Dedifferentiated amniotic fluid mesenchymal stem cell (primary cell): ENCODE measurements around the gene BCKDK.
"Not testable (repeated sequence)": the region's sequence is repeated elsewhere in the genome, so short reads cannot be mapped to it uniquely, and the experiment has no call there.

Experiments
- DNase-seq: peaks from one replicate; pipeline ENCODE4 v3.0.0-alpha.2; 2016; ENCODE audit errors: extremely low spot score

Gene BCKDK

DNA sequence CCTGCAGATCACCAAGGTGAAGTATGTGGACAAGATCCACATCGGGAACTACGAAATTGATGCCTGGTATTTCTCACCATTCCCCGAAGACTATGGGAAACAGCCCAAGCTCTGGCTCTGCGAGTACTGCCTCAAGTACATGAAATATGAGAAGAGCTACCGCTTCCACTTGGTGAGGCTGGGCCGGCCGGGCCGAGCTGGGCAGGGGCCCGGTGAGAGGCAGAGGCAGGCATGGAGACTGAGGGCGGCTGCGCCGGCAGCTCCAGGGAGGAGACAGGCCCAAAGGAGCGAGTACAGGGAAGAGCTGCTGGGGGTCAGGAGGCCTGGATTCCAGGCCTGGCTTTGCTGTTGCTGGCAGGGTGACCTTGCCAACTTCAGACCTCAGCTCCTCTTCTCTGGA is 19.0 kb downstream of the BCKDK start:
- no peak for DNase-seq

GRCh38 chr16:31128711-31129567 is 20.8 kb downstream of the BCKDK start:
- no peak for DNase-seq

- DNase-seq, result no peak
These were observed 21.6 kb downstream of the BCKDK start for GRCh38 chr16:31129568-31130335.

DNA sequence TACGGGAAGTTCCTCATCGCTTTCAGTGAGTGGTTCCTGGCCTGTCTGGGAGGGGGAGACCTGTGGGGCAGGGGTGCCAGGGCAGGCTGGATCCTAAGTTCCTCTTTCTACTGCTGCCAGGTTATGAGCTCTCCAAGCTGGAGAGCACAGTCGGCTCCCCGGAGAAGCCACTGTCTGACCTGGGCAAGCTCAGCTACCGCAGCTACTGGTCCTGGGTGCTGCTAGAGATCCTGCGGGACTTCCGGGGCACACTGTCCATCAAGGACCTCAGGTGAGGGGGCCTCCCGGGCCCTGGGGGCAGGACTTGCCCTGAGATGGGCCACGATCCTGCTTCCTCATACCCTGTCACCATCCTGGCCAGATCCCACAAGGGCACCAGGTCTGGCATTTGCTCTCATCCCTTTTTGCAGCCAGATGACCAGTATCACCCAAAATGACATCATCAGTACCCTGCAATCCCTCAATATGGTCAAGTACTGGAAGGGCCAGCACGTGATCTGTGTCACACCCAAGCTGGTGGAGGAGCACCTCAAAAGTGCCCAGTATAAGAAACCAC is 22.2 kb downstream of the BCKDK start:
- no peak for DNase-seq

- DNase-seq, result no peak
These were observed 22.7 kb downstream of the BCKDK start for GRCh38 chr16:31130899-31131298.

DNA sequence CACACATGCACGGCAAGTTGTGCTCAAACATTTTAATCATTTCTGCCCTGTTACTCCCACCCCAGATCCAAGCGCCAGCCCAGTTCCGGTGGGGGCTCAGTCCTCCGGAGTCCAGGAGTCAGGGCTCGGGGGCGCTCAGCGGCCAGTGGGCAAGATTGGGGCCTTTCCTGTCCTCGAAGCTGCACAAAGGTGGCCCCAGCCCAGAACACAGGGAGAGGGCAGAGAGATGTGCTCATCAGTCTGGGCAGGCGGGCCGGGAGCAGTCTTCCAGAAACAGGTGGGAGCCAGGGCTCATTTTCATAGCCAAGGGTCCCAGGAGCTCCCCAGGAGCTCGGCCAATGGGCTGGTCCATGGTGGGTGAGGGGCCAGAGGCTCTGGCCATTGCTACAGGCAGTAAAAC is 23.2 kb downstream of the BCKDK start:
- no peak for DNase-seq

DNA sequence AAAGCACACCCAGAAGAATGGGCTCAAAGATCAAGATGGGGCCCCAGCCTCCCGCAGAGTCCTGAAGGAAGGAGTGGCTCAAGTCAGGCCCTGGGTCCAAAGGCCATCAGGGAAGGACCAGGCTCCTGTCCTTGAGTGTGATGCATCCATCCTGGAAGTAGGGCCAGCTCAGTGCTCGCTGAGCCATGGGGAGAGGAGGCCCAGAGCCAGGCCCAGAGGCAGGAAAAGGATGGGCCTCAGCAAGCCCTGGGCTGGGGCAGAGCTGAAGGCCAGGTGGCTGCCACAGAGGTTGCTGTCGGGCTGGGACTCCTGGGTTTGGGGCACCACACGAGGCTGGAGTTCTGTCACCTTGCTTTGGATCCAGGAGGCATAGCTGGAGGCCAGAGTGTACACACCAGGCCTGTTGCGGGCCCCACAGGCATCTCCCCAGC is 23.7 kb downstream of the BCKDK start:
- no peak for DNase-seq

GRCh38 chr16:31132303-31132979 is 24.3 kb downstream of the BCKDK start:
- no peak for DNase-seq

GRCh38 chr16:31133046-31133501 is 24.9 kb downstream of the BCKDK start:
- no peak for DNase-seq

GRCh38 chr16:31134091-31134571 is 25.9 kb downstream of the BCKDK start:
- no peak for DNase-seq

DNA sequence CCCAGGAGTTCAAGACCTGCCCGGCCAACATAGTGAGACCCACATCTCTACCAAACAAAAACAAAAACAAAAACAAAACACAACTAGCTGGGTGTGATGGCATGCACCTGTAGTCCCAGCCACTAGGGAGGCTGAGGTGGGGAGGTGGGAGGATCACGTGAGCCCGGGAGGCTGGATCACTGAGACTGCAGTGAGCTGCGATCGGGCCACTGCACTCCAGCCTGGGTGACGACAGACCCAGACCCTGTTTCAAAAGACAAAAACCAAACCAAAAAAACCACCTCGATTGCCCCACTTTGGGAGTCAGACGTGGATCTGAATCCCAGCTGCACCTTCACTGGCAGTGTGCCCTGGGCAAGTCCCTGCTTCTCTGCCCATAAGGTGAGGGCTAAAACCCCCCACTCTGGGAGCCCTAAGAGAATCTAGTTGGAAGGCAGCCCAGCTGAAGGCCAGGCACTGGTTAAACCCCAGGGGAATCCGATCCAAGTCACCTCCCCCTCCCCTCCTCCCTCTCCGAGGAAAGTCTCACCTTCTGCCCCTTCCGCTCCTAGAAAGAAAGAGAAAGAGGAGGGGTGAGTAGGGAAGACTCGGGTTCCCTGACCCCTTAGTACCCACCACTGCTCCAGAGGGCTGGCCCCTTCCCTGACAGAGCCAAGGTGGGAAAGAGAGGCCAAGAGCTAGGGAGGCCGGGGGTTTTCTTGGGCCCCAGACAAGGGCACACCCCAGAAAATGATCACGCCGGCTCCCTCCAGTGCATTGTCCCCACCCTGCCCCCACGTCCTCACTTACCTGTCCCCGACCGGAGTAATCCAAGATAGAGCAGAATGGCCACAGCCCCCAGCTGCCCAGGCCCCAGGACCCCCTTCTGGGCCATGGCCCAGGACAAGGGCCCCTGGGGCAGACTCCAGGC is 26.7 kb downstream of the BCKDK start:
- no peak for DNase-seq

DNA sequence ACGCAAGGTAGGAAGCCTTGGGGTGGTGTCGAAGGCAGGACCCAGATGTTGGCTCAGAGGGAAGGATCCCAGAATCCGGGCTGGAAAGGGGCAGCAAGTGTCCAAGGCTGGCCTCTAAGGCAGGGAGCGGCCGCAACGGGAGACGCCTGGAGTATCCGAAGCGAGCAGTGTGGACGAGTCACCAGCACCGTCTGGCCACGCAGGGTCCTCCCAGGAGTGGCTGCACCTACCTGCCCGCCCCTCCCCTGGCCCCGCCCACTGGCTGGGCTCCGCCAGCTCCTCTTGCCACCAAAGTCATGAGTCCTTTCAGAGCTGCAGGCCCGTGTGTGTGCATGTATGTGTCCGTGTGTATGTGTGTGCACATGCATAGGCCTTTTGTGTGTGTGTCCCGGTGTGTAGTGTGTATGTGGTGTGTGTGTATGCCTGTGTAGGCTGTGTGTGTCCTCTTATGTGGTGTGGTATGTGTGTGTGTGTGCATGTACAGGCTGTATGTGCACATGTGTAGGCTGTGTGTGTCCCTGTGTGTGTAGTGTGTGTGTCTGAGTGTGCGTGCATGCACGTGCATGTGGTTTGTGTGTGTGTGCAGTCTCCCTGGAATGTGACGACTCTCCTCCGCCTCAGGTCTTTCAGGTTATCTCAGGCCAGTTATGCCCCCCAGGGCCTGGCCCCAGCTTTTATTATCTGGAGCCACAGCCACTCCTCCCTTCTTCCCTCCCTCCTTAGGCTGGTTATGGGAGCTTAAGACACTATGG is 27.5 kb downstream of the BCKDK start, which contains the start of gene PRSS8:
PRSS8 (minus strand) TSS at position 193 of the 752 bp plus-strand sequence. CDS start 229 bp downstream, outside the sequence.
- DNase-seq, result no peak

- no peak for DNase-seq
These were observed 28.1 kb downstream of the BCKDK start for GRCh38 chr16:31136287-31136662.

DNA sequence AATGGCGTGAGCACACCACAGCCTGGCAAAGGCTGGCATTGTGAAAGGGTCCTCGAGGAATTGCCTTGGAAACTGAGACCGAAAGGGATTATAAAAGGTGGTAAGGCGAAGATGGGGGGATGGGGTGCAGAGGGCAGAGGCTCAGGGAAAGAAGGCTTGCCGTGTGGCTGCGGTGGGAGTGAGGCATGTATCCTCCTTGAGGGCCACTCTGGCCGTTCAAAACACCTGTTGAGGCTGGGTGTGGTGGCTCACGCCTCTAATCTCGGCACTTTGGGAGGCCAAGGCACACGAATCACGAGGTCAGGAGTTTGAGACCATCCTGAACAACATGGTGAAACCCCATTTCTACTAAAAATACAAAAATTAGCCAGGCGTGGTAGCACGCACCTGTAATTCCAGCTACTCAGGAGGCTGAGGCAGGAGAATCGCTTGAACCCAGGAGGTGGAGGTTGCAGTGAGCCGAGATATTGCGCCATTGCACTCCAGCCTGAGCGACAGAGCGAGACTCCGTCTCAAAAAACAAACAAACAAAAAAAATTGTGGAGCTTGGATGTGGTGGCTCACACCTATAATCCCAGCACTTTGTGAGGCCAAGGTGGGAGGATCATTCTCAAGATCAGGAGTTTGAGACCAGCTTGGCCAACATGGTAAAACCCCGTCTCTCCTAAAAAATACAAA is 28.8 kb downstream of the BCKDK start:
- DNase-seq, result not testable (repeated sequence)

DNA sequence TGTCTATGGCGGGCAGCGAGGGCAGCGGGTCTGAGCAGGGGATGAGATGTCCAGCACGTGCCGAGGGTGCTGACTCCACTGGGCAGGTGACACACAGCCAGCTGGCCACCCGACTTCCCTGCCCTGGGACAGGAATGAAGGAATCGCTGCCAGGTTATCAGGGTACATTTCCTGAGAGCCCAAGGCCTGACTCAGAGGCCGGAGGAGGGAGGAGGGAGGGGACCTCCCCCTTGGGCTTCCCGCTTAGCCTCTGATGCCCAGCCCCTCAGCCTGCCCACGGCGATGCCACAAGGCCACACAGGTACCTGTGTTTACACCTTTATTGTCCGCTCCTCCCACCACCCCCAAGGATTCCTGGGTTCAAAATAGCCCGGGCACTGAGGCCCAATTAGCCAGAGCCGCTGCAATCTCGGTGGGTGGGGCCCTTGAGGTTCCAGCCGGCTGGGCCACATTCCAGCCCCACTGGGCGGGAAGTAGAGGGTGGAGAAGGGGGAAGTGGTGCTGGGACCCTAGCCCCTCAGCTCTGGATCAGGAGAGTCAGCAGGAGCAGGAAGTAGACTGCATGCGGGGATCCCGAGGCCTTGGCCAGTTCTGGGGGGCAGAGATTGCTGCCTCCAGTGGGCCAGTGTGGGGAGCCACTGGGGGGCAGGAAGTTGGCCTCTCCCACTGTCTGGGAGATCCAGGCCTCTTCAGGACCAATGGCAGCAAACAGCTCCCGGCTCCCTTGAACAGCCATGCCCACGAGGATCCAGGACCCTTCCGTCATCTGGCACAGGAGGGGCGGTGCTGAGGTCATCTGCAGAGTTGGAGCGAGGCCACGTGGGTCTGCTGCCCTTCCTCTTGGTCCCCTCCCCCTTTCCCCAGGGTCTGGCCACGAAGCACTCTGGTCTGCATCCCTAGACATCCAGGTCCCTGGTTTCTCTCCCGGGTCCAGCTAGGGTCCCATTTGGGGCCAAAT is 30.7 kb downstream of the BCKDK start:
- no peak for DNase-seq

DNA sequence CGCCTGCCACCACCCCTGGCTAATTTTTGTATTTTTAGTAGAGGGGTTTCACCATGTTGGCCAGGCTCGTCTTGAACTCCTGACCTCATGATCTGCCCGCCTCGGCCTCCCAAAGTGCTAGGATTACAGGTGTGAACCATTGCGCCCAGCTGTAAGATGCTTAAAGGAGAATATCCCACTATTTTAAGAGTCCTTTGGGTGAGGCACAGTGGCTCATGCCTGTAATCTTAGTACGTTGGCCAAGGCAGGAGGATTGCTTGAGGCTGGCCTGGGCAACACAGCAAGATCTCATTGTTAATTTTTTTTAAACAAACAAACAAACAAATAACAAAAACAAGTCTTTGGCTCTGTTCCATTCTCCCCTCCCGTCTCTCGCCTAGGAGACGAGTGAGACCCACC is 32.9 kb downstream of the BCKDK start:
- not testable (repeated sequence) for DNase-seq

DNA sequence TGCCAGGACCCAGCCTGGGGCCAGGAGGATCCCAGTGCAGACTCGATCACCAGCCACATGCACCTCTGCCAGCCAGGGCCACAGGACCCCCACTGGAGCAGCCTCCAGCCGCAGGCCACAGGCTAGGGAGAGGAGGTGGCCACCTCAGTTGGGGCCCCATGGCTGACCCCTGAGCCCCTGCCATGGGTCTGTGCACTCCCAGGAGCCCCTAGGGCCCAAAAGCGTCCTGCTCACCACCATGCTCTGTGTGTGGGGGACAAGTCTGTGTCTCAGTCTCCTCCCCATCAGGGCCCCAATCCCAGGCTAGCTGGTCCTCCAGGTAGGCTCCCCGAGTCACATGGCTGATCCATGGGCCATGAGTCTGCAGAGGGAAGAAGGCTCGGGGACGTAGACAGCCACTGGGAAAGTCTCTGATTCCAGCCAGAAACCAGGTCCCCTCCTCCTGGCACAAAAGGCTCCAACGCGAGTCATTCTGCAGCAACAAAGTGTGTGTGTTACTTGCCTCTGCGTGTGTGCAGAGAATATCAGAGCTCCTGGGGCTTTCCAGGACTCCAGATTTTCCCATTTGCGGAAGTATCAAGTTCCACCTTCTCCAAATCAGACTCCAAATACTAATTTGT is 33.4 kb downstream of the BCKDK start:
- DNase-seq, result no peak
